Measurements from ENCODE around the gene ANKRD34A. TPM values are rescaled to one million over a fixed set of nuclear protein-coding genes. Genes with fewer than 3 reads are reported as not detected.
A peak's percentile ranks its signal among the peaks of the same experiment; 100 is the strongest.

ANKRD34A gene
- total and polyA plus RNA-seq, 2 donors = 0.21 to 1.4 TPM

- Histone ChIP-seq H3K36me3 (ENCODE audit: insufficient read depth) (no peaks in the 10 kb centered on the region), H3K27ac (ENCODE audit: low read depth) (peak overlapping the region; percentile 65), H3K4me1 (ENCODE audit: insufficient read depth) (peaks cover 5% of the 10 kb centered on the region), H3K4me3 (ENCODE audit: low read depth, low read length) (no peak overlapping the region)
- DNase-seq (ENCODE audit: extremely low spot score) = no peak
- 85% methylated on average over 12 of the region's 12 CpGs for WGBS
These were observed 19.8 kb upstream of the ANKRD34A start for GRCh38 chr1:145983960-145984830.

- H3K4me1 ChIP-seq (ENCODE audit: insufficient read depth) = peaks cover 5% of the 10 kb centered on the region
- DNase-seq (ENCODE audit: extremely low spot score) = no peak
These were observed 18.9 kb upstream of the ANKRD34A start for GRCh38 chr1:145983206-145983675.

GRCh38 chr1:145982010-145982723 is 17.8 kb upstream of the ANKRD34A start:
- Histone ChIP-seq H3K4me3 (ENCODE audit: low read depth, low read length) (no peak overlapping the region), H3K4me1 (ENCODE audit: insufficient read depth) (peaks cover 5% of the 10 kb centered on the region), H3K36me3 (ENCODE audit: insufficient read depth) (no peaks in the 10 kb centered on the region), H3K27ac (ENCODE audit: low read depth) (peak overlapping the region; percentile 60)
- no peak for DNase-seq (ENCODE audit: extremely low spot score)
- 60% methylated on average over 6 of the region's 6 CpGs for WGBS

More at GRCh38 chr1:145983206-145983675, 18.9 kb upstream of the ANKRD34A start:
- Histone ChIP-seq H3K27ac (ENCODE audit: low read depth) (peak overlapping the region; percentile 60), H3K36me3 (ENCODE audit: insufficient read depth) (no peaks in the 10 kb centered on the region), H3K4me3 (ENCODE audit: low read depth, low read length) (no peak overlapping the region)
- WGBS = 35% methylated on average over 1 of the region's 1 CpG

- H3K27ac ChIP-seq (ENCODE audit: low read depth) = peak overlapping the region; percentile 84
- no peaks in the 10 kb centered on the region for H3K36me3 ChIP-seq (ENCODE audit: insufficient read depth)
- DNase-seq (ENCODE audit: extremely low spot score) = no peak
- no peak overlapping the region for H3K4me3 ChIP-seq (ENCODE audit: low read depth, low read length)
- 82% methylated on average over 1 of the region's 1 CpG for WGBS
- H3K4me1 ChIP-seq (ENCODE audit: insufficient read depth) = peaks cover 4% of the 10 kb centered on the region
These were observed 16.2 kb upstream of the ANKRD34A start for GRCh38 chr1:145980457-145980994.

GRCh38 chr1:145979746-145980456 is 15.5 kb upstream of the ANKRD34A start:
- no peak for DNase-seq (ENCODE audit: extremely low spot score)
- Histone ChIP-seq H3K36me3 (ENCODE audit: insufficient read depth) (no peaks in the 10 kb centered on the region), H3K4me1 (ENCODE audit: insufficient read depth) (peaks cover 3% of the 10 kb centered on the region), H3K27ac (ENCODE audit: low read depth) (peak overlapping the region; percentile 87), H3K4me3 (ENCODE audit: low read depth, low read length) (no peak overlapping the region)
- 38% methylated on average over 7 of the region's 7 CpGs for WGBS

- WGBS = 3% methylated on average over 9 of the region's 9 CpGs
- H3K36me3 ChIP-seq (ENCODE audit: insufficient read depth) = peaks cover 2% of the 10 kb centered on the region
- peaks cover 3% of the 10 kb centered on the region for H3K4me1 ChIP-seq (ENCODE audit: insufficient read depth)
- peak overlapping the region; percentile 4 for H3K4me3 ChIP-seq (ENCODE audit: low read depth, low read length)
- H3K27ac ChIP-seq (ENCODE audit: low read depth) = peak overlapping the region; percentile 96
- peak; percentile 98 for DNase-seq (ENCODE audit: extremely low spot score)
These were observed 14.7 kb upstream of the ANKRD34A start for GRCh38 chr1:145978854-145979745.

- no peak for DNase-seq (ENCODE audit: extremely low spot score)
- H3K4me3 ChIP-seq (ENCODE audit: low read depth, low read length) = no peak overlapping the region
- peaks cover 3% of the 10 kb centered on the region for H3K4me1 ChIP-seq (ENCODE audit: insufficient read depth)
- peaks cover 2% of the 10 kb centered on the region for H3K36me3 ChIP-seq (ENCODE audit: insufficient read depth)
- H3K27ac ChIP-seq (ENCODE audit: low read depth) = peak overlapping the region; percentile 96
These were observed 14.1 kb upstream of the ANKRD34A start for GRCh38 chr1:145978471-145978853.

- peaks cover 2% of the 10 kb centered on the region for H3K36me3 ChIP-seq (ENCODE audit: insufficient read depth)
- WGBS = 17% methylated on average over 9 of the region's 9 CpGs
- DNase-seq (ENCODE audit: extremely low spot score) = peak; percentile 77
- no peak overlapping the region for H3K4me3 ChIP-seq (ENCODE audit: low read depth, low read length)
- H3K27ac ChIP-seq (ENCODE audit: low read depth) = peak overlapping the region; percentile 96
- H3K4me1 ChIP-seq (ENCODE audit: insufficient read depth) = peaks cover 3% of the 10 kb centered on the region
These were observed 13.4 kb upstream of the ANKRD34A start for GRCh38 chr1:145977486-145978470.

GRCh38 chr1:145977016-145977415 is 12.6 kb upstream of the ANKRD34A start:
- Histone ChIP-seq H3K4me1 (ENCODE audit: insufficient read depth) (no peaks in the 10 kb centered on the region), H3K27ac (ENCODE audit: low read depth) (peak overlapping the region; percentile 73), H3K4me3 (ENCODE audit: low read depth, low read length) (no peak overlapping the region), H3K36me3 (ENCODE audit: insufficient read depth) (peaks cover 2% of the 10 kb centered on the region)
- no peak for DNase-seq (ENCODE audit: extremely low spot score)
- 77% methylated on average over 5 of the region's 5 CpGs for WGBS

GRCh38 chr1:145975216-145975615 is 10.8 kb upstream of the ANKRD34A start:
- H3K4me1 ChIP-seq (ENCODE audit: insufficient read depth) = no peaks in the 10 kb centered on the region
- WGBS = 74% methylated on average over 4 of the region's 4 CpGs
- no peak for DNase-seq (ENCODE audit: extremely low spot score)
- peaks cover 2% of the 10 kb centered on the region for H3K36me3 ChIP-seq (ENCODE audit: insufficient read depth)
- H3K27ac ChIP-seq (ENCODE audit: low read depth) = no peak overlapping the region
- no peak overlapping the region for H3K4me3 ChIP-seq (ENCODE audit: low read depth, low read length)

- H3K4me3 ChIP-seq (ENCODE audit: low read depth, low read length) = no peak overlapping the region
- 83% methylated on average over 7 of the region's 7 CpGs for WGBS
- peaks cover 2% of the 10 kb centered on the region for H3K36me3 ChIP-seq (ENCODE audit: insufficient read depth)
- no peak for DNase-seq (ENCODE audit: extremely low spot score)
- no peak overlapping the region for H3K27ac ChIP-seq (ENCODE audit: low read depth)
- H3K4me1 ChIP-seq (ENCODE audit: insufficient read depth) = no peaks in the 10 kb centered on the region
These were observed 10.3 kb upstream of the ANKRD34A start for GRCh38 chr1:145974721-145975120.

- WGBS = 74% methylated on average over 7 of the region's 7 CpGs
- DNase-seq (ENCODE audit: extremely low spot score) = no peak
- H3K27ac ChIP-seq (ENCODE audit: low read depth) = no peak overlapping the region
- H3K4me3 ChIP-seq (ENCODE audit: low read depth, low read length) = no peak overlapping the region
- no peaks in the 10 kb centered on the region for H3K4me1 ChIP-seq (ENCODE audit: insufficient read depth)
- peaks cover 2% of the 10 kb centered on the region for H3K36me3 ChIP-seq (ENCODE audit: insufficient read depth)
These were observed 8.2 kb upstream of the ANKRD34A start for GRCh38 chr1:145972580-145972979.
